NCI-H146 (cell line): ENCODE results near the gene DGCR2.
"Not testable (repeated sequence)": the region's sequence is repeated elsewhere in the genome, so short reads cannot be mapped to it uniquely, and the experiment has no call there.

Experiments
- DNase-seq: peaks from one replicate; lab custom pipeline; 2025; lab: John Stamatoyannopoulos, UW

The DGCR2 gene

DNA sequence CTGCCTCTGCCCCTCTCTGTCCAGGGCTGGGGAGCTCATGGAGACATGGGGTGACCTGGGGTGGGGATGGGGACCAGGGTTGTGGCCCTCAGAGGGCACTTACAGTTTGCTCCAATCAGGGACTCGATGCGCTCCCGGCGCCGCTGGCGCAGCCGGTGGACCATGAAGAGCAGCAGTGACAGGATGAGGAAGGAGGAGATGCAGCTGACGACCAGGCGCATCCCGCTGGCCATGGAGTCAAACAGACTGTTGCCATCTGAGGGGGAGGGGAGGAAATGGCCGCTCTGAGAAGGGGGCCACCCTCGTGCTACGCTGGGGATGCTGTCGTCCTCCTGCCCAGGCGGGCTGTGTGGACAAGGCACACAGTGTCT, 80.5 kb downstream of the DGCR2 start:
- no peak for DNase-seq

- no peak for DNase-seq
Observed at GRCh38 chr22:19040888-19041703, 81.1 kb downstream of the DGCR2 start.

DNA sequence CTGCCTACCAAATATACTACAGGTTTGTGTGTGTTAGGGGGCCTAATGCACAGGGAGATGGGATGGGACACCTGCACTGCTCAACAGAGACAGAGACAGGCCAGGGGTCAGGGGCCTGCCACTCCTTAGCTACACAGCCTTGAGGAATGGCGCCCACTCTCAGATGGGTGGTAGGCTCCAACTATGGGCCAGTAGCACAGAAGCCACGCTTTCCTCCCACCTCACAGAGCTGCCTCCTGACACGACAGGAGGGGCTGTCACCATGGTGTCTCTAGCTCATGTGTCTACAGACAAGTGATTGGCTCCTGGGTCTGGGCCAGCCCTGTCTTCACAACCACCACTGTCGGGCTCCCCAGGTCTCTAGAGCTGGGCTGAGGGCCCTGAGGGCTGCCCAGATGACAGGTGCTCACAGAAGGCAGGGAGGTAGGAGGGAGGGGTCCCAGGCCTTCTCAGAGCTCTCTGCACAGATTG, 81.8 kb downstream of the DGCR2 start:
- DNase-seq: no peak

DNA sequence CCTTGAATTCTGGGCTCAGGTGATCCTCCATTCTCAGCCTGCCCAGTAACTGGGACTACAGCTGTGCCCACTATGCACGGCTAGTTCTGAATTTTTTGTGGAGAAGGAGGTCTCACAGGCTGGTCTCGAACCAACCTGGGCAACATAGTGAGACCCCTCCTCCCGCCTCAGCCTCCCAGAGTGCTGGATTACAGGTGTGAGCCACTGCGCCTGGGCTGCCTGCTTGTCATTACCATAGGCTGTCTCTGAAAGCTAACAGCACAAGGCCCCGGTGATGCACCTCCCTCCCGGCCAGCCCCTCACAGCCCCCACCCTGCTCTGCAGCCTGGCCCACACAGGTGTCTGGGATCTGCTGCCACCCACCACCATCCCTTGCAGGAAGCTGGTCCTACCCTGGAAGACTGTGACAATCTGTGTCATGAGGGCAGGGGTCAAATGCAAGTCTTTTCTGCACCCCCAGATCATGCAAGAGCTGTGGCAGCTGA, 82.4 kb downstream of the DGCR2 start:
- no peak for DNase-seq

DNA sequence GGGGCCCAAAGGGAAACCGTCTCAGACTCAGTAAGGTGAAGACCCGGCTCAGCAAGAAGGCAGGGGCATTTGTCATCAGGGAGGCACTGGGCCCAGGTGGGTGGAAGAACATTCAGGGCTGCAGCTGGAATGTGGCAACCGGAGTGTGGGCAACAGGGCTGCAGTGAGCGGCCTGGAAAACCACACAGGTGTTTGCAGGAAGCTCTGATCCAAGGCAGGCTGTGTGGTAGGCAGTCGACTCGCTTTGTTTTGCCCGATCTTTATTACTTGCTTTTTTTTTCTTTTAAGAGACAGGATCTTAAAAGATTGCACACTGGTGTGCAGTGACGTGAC, 82.8 kb downstream of the DGCR2 start:
- DNase-seq: no peak

GRCh38 chr22:19038728-19039447, 83.3 kb downstream of the DGCR2 start:
- DNase-seq: no peak

GRCh38 chr22:19038164-19038546, 84.1 kb downstream of the DGCR2 start:
- DNase-seq: no peak

GRCh38 chr22:19037282-19038163, 84.7 kb downstream of the DGCR2 start:
- DNase-seq: no peak

DNA sequence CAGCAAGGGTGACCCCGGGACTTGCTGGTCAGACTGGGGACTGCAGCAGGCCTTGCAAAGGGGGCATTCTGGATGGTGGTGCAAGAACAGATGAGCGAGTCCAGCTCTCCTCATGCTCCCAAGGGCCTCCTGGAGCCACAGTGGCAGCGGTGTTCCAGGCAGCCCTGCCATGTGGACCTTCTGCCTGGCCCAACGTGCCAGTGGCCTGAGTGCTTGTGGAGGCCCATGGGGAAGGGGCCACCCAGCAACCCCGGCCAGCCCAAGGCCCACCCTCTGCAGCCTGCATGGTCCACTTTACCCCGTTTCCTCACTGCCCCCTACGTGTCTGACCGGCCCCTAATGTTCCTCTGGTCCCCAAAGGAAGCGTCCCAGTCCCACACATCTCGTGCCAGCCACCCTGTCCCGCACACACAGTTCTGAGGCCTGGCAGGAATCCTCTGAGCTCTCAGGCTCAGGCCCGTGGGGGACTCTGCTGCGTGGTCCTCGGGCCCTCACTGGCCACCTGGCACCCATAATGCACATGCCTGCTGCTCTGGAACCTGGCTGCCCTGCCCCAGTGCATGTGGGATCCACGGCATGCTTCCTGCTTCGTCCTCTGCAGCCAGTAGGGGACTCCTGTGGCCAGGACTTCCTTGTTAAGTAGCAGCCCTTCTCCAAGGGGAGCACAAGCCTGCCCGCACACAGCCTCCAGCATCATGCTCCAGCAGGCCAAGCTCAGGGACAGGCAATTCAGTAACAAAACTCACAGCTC, 85.5 kb downstream of the DGCR2 start:
- no peak for DNase-seq

DNA sequence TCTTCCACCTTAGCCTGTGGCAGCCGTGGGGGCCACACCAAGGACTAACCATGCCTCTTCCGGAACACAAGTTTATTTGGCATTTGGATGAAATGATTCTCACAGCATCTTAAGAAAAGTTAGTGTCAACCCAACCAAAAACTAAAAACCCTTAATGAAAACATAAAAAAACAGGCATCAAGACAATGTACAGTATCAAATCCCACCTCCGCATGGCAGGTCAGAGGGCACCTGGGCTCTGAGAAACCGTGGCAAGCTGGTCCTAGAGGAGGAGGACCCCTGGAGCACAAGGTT, 86.0 kb downstream of the DGCR2 start:
- DNase-seq: no peak

GRCh38 chr22:19035474-19036228, 86.6 kb downstream of the DGCR2 start:
- no peak for DNase-seq

- not testable (repeated sequence) for DNase-seq
Observed at GRCh38 chr22:19035126-19035473, 87.1 kb downstream of the DGCR2 start.

GRCh38 chr22:19034724-19035120, 87.5 kb downstream of the DGCR2 start:
- not testable (repeated sequence) for DNase-seq

DNA sequence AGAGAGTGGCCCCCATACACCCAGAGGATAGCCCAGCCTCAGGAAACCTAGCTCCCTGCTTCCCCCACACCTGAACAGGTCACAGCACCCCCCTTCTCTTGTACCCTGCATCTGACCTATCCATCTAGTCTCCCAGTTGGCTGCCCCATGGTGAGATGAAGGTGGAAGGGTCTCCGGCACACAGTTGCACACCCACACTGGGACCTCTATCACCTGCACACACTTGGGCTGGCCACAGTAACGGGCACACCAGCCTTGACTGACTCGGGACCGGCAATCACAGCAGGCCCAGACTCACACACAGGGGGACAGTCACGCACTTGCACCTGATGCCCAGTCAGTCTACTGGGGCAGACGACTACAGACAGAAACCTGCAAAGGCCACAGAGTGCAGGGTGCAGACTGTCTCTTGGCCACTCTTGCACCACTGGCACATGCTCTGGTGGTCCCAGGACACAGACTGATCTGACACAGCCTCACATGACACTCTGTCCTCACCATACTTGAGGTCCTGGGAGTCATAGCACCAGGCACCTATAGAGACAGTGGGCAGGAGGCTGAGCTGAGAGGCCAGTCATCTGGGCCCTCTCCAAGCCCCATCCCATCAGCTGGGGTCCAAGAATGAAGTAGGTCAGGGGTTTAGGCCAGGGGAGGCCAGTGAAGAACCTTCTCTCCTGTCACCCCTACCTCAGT, 88.0 kb downstream of the DGCR2 start:
- not testable (repeated sequence) for DNase-seq

GRCh38 chr22:19033568-19033905, 88.7 kb downstream of the DGCR2 start:
- not testable (repeated sequence) for DNase-seq

DNA sequence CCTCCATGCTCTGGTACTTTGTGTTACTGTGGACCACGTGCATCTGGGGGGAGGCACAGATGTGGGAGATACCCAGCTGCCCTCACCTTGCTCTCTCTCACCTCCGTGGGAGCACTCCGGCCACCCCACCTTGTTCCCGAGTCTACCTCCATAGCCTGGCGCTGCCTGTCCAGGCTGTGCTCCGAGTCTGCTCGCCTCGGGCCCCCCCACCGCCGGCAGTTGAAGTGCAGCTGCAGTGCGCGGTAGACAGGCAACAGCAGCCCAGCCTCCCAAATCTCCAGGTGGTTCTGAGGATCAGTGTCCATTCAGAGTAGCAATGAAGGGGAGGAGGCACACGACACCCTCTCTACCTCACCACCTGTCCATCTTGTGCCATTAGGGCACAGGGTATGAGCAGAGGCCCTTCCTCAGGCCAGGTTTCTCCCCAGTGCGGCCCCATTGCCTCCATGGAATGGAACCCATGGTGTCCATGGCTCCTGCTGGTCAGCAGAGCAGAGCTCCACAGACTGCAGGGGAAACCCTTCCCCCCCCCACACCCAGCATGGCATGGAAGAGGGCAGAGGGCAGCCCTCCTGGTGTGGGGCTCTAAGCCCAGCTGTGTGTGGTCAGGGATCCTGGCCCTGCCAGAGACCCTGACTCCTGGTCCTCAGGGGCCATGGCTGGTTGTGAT, 89.2 kb downstream of the DGCR2 start:
- not testable (repeated sequence) for DNase-seq

- not testable (repeated sequence) for DNase-seq
Observed at GRCh38 chr22:19032156-19032785, 89.9 kb downstream of the DGCR2 start.

- DNase-seq: not testable (repeated sequence)
Observed at GRCh38 chr22:19030889-19031252, 91.3 kb downstream of the DGCR2 start.

DNA sequence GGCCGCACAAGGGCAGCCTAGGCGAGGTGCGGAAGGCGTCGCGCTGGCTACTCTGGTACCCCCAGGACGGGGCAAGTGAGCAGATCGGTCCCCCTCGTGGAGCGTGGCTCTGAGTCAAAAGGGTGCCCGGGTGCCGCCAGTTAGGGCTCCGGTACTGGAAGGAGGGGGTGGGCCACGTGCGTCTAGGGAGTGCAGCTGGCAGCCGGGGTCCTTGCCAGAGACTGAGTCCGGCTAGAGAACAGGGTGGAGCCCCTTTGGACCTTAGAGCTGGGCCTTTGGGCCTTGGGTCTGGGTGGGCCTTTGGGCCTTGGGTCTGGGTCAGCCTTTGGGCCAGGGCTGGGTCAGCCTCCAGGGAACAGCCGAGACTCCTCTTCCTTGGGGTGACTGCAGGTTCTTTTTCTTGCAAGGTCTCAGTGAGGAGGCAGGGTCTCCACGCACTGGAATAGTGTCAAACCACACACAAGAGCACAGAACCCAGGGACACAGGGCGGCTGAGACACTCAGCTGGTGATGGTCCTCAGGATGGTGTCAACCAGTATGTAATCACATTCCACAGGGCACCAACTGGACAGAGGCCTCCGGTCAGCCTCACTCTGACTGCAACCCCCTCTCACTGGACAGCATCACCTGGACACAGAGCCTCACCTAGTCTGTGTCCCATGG, 91.9 kb downstream of the DGCR2 start:
- not testable (repeated sequence) for DNase-seq
